Astrocyte of the spinal cord (primary cell): ENCODE data around the gene ELMOD2.

Source experiments
- DNase-seq: peaks from one replicate; pipeline ENCODE4 v3.0.0; 2011; ENCODE audit warnings: low read depth, low spot score
- H3K4me3 ChIP-seq: 2 replicates; pipeline ENCODE4 v1.5.1; 2011; ENCODE audit warnings: low read depth, mild to moderate bottlenecking, low read length, moderate library complexity
- in situ Hi-C: cut with HindIII; loops from 2 replicates; pipeline ENCODE4 v1.10.0; 2017; ENCODE audit warnings: low sequenced_read_pairs
- TF ChIP-seq, protein P1 (sequence below): IDR thresholded peaks from 2 replicates; pipeline ENCODE4 v1.5.1; 2012; ENCODE audit warnings: low read depth, mild to moderate bottlenecking, low read length, inconsistent platforms

ELMOD2 gene, protein sequence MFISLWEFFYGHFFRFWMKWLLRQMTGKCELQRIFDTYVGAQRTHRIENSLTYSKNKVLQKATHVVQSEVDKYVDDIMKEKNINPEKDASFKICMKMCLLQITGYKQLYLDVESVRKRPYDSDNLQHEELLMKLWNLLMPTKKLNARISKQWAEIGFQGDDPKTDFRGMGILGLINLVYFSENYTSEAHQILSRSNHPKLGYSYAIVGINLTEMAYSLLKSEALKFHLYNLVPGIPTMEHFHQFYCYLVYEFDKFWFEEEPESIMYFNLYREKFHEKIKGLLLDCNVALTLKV

GRCh38 chr4:140523857-140524742 is at the start of gene ELMOD2:
TSS of gene ELMOD2 (plus strand) at chr4:140524168. CDS start at chr4:140525429, 1,261 bp downstream.
- in situ Hi-C loops = no loop called here
- TF ChIP-seq, protein P1, sequence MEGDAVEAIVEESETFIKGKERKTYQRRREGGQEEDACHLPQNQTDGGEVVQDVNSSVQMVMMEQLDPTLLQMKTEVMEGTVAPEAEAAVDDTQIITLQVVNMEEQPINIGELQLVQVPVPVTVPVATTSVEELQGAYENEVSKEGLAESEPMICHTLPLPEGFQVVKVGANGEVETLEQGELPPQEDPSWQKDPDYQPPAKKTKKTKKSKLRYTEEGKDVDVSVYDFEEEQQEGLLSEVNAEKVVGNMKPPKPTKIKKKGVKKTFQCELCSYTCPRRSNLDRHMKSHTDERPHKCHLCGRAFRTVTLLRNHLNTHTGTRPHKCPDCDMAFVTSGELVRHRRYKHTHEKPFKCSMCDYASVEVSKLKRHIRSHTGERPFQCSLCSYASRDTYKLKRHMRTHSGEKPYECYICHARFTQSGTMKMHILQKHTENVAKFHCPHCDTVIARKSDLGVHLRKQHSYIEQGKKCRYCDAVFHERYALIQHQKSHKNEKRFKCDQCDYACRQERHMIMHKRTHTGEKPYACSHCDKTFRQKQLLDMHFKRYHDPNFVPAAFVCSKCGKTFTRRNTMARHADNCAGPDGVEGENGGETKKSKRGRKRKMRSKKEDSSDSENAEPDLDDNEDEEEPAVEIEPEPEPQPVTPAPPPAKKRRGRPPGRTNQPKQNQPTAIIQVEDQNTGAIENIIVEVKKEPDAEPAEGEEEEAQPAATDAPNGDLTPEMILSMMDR = peak; percentile 96
- H3K4me3 ChIP-seq = peak within 1 kb of the TSS; percentile 70
- DNase-seq = peak; percentile 98

- no peak for DNase-seq
- no peak overlapping the region for H3K4me3 ChIP-seq
- in situ Hi-C loops = no loop called here
- TF ChIP-seq, protein P1 = no peak
Observed at GRCh38 chr4:140483445-140483844, 40.5 kb upstream of the ELMOD2 start.

- DNase-seq = no peak
- in situ Hi-C loops = no loop called here
- H3K4me3 ChIP-seq = no peak overlapping the region
- TF ChIP-seq, protein P1 = no peak
Observed at GRCh38 chr4:140485939-140486338, 38.0 kb upstream of the ELMOD2 start.

- no peak overlapping the region for H3K4me3 ChIP-seq
- in situ Hi-C loops = no loop called here
- no peak for DNase-seq
- TF ChIP-seq, protein P1 = no peak
Observed at GRCh38 chr4:140497405-140497746, 26.6 kb upstream of the ELMOD2 start.

DNA sequence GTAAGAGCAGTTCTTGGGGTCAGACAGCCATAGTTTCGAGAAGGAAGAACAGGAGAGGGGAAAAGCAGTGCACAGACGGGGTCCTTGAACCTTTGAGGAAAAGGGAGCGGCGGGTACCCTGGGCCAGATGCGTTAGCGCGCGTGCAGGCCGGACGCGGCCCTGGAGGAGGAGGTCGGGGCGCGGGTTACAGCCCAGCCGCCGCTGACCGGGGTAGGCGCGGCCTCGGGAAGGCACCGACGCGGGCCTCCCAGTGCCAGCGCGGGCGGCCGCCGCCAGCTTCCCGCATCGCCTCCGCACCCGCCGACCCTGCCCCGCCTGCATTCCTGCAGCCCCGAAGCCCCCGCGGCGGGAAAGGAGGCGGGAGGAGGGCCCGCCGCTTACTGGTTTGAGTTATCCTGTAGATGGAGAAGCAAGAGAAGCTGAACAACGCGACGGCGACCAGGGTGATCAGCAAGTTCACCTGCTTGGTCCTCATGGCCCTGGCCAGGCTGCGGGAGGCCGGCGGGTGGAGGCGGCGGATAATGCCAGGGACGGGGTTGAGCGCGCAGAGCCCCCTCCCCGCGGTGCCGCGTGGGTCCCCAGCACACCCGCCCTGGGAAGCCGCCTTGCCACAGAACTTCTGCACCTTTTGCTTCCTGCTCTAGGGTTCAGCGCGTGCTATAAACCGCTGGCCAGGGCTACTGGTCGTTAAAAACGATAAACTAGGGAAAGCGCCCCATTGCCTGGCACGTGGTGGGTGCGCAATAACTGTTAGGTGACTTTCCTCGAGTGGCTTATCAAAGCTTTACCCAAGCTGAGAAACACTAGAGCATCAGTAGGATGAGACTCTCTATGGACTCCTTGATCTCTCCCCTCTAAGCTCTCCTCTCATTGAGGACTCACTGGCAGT is 26.0 kb upstream of the ELMOD2 start, which contains the start of gene MGAT4D:
MGAT4D (minus strand) TSS at position 547 of the 890 bp plus-strand sequence; CDS start at position 476, 71 bp downstream.
- TF ChIP-seq, protein P1 = no peak
- in situ Hi-C loops = no loop called here
- DNase-seq = no peak
- H3K4me3 ChIP-seq = peak within 1 kb of the TSS; percentile 14

DNA sequence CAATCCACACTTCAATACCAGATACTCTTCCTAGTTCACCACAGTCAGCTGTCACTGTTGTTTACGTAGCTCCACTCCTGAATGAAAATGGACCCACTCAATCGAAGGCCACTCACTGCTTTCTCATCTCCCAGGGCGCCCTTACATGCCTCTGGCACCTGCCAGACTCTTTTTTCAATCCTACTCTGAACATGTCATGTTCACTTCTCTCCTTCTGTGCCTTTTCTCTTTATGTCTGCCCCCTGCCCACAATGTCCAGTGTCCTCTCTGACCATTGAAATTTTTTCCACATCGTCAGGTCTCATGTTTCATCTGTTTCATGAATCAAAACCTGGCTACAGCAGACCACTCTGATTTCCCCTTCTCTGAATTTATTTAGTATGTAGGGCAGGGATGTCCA is 24.6 kb upstream of the ELMOD2 start:
- in situ Hi-C loops = no loop called here
- H3K4me3 ChIP-seq = no peak overlapping the region
- no peak for DNase-seq
- TF ChIP-seq, protein P1 = no peak
